HG03460 (cell line): ENCODE measurements around the gene PAX6.

Experiments
- ATAC-seq: cut with Tn5 transposase; IDR thresholded peaks from one replicate; pipeline ENCODE4 v1.9.1; 2021; ENCODE audit not compliant: unreplicated experiment

Gene PAX6

DNA sequence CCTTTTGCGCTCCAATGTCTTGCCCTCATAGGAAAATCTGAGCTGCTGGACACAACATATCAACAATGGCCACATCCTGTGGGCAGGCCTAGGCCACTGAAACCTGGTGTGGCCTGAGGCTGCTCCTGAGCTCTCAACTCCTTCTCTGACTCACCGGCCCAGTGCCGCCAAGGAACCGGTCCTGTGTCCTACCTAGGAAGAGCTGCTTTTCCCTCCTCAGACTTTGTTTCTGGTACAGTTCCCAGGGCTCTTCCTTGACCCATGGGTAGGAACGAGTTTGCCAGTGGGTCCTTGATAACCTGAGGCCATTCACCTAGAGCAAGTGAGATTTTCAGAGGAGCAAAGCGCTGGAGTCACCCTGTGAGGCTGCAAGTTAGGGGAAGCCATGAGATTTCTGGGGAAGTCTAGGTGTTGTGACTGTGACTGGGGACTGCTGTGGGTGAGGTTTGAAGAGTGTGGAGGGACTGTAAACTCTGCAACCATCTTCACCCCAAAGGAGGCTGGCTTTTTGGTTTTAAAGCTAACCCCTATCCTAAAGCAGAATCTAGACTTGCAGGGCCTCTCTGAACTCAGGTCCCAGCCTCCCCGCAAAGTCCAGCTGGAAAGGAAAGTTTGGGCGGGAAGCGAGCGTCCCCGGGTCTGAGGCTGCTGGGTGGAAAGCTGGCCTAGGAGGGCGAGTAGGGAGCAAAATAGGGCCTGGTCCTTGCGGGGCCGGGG is 12.0 kb upstream of the PAX6 start:
- no peak for ATAC-seq

DNA sequence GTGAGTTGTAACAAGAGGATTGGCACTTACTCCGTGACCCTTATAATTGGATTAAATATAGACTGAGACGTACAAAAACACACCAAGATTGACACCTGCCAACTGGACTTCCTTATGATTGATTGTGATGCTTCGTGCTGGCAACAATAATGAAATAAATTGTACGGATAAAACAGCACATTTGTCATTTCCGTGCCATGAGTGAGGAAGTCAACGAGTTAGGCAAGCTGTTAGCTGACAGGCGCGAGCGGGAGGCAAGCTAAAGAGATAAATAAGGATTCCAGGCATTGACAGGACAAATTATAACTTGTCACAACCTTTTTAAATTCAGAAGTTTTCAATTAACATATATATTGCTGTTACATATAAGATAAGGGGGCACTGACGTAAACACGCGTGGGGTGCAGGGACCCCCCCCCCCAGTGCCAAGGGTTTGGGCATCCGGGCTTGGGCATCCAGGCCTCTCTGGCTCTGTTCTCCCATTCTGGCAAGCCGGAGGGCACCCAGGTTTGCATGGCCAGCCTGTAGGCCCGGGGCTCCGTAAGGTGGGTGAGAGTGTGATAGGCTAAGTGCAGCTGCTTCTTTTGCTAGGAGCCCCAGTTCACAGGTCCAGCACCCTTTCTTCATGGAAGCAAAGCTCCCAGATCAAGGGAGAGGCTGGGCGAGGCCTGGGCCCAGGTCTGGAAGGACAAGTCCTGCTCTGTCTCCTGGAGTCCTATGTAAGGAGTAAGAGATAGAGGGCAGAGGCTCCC is 11.2 kb upstream of the PAX6 start:
- ATAC-seq = no peak

DNA sequence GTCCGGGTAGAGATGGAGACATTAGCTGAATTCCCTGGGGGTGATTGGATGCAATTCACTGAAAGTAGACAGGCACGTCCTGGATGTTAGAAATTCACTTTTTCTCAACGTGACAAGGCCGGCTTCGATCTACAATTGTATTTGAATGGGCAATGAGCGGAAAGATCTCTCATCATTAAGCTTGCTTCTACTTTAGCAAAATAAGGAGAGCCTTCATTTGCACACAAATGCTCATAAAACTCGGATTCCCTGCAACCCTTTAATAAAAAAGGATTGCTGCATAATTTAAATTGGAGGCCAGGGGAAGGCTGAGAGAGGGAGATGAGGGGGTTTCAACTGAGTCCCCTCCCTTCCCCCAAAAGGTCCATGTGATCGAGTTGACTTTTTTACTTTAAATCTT is 10.6 kb upstream of the PAX6 start:
- no peak for ATAC-seq

DNA sequence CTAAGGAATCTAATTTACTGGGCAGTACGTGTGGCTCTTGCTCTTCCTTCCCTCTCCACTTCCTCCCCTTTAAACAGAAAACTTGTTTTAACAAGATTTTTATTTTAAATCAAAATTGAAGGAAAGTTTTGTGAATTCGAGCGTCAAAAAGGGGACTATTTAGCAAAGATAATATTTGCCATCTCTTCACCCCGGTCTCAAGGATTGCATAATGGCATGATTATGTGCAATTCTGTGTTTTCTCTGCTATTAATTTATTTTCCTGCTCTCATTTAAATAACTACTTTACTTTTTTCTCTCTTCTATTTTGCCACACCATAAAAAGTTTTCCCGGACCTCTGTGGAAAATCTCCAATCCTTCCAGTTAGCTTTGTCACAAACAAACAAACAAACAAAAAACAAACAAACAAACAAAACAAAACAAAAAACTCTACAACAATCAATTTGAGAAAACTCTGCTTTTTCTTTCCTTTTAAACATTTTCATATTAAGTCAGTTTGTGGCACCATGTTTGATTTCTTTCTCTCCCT is 10.2 kb upstream of the PAX6 start:
- ATAC-seq = no peak

DNA sequence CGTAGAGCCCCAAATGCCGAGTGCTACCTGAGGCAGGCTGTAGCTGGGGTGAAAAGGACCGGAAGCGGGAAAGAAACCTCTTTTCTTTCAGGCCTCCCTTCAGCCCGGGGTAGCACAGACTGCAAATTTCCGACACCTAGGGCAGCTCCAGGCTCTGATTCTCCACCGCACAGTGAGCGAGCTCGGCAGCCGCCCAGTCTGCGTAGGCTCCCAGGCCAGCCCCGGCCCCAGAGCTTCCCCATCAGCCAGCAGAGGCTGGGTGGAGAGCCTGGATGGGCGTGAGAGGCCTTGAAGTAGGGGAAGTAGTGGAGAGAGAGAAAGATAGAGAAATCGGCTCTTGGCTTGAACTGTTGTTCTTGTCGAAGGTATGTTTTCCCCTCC is 9.3 kb upstream of the PAX6 start:
- no peak for ATAC-seq

DNA sequence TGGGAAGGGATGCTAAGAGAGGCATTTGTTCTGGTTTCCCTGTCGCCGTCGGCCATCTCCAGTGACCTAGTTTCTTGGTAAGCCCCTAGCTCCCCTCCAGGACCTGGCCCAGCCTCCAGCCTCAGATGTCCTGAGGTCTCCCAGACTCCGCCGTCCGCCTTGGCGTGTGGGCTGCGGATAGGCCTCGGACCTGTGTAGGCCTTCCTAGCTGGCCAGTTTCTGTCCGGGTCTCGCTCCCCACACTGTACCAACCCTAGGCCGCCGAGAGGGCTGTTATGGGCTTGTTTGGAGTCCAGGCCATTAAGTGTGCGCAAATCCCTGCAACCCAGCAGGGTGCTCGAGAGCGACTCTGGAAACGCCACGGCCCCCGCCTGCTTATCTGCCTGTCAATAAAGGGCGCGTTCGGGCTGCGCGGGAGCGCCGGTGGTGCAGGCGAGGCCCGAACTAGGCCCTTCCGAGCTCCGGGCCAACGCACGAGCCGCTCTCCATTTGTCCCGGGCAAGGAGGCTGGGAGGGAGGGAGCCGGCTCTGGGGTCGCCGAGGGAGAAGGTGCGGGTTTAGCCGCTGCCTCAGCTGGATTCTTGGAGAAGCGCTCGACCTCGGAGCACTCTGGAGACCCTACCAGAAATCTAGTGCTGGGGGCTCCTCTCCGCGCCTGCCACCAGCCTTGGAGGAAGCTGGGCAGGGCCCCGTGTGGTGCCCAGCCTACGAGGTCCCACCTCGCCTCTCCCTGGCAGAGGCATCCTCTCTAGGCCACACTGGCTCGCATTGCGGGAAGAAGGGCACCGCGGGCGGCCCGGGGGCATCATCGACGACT is 8.7 kb upstream of the PAX6 start:
- ATAC-seq = no peak

DNA sequence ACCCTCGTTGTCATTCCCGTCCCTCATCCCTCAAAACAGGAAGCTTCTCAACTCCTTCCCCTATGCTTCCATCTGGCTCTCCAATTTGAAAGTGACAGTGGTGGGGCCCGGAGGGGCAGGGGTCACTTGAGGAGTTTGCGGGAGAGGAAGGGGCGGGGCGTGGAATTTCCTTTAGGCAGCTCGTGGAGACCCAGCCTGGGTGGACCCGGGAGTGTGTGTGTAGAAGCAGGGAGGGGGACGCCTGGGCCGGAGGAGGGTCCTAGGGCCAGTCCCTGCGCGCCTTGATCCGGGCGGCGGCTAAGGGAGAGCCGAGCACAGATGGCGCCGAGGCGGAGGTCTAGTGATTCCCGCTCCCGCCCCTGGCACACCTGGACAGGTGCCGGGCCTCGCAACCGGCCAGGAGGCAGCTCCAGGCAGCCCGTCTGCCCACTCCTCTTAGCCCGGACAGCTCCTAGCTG is 7.8 kb upstream of the PAX6 start:
- no peak for ATAC-seq

DNA sequence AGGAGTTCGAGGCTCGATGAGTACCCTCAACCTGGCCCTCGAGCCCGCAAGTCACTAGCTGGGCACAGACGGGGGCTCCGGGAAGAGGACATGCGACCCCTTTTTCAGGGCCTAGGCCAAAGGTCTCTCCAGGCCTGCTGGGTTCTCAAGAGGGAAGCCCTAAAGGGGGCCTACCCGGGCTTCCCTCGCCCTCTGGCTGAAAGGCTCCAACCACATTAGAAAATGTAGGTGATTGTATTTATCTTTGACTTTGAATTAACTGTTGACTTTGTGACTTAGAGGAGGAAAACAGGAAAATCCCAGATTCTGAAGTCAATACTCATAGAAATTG is 7.3 kb upstream of the PAX6 start:
- no peak for ATAC-seq

DNA sequence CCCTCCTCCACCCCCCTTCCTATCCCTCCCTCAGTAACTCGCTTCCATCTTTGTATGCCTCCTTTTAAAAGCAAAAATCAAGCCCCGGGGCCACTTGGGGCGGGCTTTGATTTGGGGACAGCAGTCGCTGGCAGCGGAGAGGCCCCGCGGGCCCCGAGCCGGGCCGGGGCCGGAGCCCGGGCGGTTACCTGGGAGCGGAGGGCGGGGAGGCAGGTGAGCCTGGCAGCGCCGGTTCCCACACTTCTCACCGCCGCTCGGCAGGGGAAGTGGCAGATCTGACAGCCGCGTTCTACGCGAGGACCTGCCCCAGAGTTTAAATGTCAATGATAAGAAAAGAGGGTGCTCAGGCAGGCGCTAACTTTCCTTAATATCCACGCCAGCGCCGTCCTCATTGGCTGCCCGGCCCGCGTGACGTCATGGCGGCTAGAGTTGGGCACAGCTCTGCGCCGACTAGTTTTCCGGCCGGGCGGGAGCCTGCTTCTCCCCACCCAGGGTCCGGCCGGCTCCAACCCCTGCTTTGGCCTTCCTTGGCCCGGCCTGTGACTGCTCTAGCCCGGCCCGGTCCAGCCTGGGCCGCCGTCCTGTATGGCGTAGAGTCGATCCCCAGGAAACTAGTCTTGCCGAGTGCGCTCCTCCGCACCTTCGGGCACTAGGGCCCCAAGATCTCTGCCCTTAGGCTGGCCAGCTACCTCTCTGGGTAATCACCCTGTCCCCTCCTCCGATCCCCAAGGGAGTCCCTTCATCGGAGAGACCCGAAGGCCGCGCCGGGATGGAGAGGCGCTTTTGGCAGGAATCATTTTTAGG is 6.7 kb upstream of the PAX6 start:
- ATAC-seq = no peak

DNA sequence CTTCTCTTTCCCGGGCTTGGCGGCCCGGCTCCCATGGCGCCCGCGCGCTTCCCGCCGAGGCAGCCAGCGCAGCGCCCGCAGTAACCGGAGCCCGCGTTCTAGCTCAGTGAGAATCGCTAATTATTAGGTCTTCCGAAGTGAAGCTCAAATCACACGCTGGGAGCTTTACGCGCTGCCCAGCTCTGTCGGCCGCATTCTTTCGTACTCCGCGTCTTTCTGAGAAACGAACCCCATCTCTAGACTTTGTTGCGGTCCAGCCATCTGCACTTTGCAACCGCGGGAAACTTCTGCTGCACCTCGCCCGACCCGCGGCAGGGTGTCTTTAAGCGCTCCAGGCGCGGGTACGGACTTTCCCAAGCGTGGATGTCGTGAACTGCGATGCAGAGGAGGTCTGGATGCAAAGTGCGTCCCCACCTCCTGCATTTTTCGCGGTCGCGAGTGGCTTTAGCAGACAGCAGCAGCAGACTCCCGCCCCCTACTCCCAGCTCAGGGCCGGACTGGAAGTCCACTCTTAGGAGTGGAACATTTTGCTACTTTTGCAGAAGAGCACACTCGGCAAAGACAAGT is 6.0 kb upstream of the PAX6 start:
- ATAC-seq = no peak

DNA sequence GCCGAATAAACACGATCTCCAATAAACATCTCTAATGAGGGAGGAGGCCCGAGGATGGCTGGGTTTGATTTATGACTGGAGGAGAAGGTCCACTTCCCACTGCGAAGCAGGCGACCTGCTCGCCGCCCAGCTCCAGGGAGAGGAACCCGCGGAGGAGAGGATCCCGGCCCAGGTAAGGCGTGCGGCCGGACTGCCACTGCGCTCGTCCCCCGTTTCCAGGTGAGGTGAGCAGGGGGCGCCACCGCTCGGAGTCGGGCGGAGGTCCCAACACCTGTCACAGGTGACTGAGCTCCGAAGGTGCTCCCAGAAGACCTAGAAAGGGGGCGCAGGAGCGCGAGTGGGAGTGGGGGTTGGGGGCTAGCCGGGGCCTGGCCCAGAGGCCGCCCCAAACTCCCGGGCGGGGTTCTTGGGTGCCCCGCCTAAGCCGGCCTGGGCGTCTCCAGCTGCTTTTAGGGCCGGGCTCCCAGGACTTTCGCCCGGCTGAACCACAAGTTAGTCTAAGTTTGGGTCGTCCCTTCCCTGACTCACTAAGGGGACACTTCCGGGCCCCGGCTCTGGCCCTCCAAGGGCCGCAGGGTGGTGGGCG is 5.4 kb upstream of the PAX6 start:
- no peak for ATAC-seq

DNA sequence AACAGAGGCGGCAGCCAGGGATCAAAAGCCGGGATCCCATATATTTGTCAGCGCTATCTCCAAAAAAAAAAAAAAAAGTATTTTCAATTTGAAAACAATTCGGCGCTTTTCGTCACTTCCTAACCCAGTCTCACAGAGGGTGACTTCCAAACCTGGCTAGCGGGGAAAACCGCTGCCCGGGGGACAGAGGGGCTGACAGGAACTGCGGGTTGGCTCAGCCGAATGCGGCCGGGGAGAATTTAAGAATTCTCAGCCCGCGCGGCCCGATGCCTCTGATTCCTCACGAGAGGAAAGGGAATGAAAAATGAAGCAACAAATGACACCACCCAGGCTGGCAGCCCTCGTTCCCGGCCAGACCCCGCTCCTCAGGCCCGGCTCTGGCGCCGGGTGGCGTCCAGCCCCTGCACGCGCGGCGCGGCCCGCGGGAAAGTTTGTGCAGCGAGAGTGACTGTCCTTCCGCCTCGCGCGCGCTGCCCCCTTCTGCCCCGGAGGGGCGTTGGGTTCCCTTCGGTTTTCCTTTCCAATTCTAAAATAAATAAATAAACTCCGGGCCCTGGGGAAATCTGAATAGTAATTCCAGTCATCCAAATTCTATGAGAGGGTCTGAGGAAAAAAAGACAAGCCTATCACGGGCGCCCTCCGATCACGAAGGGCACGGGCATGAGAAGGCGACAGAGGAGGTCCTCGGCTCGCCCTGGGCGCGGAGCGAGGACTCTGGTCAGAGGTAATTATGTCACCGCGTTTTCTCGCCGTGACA is 4.8 kb upstream of the PAX6 start:
- no peak for ATAC-seq

DNA sequence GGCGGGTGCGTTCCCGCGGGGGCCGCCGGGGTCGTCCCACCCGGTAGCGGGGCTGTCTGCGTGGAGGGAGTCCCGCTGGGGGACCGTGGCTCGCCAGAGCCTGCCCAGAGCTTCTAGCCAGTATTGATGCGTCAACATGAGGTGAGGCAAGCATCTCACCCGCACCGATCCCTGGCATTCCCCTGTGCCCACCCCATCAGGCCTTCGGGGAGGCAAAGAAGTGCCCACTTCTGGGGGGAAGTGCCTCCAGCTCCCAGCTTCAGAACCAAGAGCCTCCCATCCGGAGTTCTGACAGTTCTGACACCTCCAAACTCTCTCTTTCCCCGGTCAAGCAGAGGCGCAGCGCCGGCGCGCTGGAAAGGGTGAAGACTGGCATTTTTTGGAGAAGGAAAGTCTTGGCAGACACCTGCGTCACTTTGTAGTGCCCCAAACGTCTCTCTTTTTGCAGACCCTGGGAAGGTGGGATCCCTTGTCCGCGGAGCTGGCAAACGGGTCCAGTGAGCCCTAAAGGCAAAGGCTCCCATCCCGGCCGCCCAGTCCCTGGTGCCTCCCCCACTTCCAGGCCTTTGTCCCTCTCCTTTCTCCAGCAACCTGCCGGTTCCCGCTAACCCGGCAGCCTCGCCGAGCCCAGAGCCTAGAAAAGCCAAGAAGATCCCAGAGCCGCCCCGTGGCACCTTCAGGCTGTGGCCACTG is 3.2 kb upstream of the PAX6 start:
- ATAC-seq = no peak

DNA sequence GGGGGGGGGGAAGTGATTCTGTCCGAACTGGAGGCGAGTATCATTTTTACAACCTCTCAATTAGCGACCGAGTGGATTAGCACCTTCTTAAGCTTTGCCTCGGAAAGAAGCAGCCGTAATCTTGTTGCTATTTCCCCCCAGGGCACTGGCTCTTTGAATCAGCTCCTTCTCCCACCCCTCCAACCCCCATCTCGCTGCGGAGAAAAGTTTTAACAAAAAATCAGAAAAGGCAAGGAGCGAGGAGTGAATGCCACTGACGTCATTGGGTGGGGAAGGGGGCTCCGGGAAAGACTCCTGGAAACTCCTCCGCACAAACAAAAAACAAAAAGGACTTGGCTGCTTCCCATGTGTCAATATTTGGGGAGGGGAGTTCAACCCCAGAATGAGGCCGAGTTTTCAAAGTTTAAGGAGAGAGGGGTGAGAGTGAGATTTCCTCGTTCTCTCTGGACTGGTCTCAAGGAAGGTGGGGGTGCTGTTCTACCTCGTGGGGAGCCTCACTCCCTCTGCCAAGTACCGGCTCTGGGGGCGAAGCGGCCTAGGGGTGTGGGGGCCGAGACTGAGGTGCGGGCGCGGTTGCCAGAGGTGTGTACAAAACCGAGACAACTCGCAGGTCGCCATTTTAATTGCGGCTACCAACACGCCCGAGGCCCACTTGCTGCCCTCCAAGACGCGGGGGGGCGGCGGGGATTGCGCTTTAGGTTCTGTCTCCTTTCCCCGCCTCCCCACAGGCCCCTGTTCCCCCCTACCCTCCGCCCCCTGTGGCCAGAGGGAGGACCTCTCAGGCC is 2.5 kb upstream of the PAX6 start:
- ATAC-seq = no peak

DNA sequence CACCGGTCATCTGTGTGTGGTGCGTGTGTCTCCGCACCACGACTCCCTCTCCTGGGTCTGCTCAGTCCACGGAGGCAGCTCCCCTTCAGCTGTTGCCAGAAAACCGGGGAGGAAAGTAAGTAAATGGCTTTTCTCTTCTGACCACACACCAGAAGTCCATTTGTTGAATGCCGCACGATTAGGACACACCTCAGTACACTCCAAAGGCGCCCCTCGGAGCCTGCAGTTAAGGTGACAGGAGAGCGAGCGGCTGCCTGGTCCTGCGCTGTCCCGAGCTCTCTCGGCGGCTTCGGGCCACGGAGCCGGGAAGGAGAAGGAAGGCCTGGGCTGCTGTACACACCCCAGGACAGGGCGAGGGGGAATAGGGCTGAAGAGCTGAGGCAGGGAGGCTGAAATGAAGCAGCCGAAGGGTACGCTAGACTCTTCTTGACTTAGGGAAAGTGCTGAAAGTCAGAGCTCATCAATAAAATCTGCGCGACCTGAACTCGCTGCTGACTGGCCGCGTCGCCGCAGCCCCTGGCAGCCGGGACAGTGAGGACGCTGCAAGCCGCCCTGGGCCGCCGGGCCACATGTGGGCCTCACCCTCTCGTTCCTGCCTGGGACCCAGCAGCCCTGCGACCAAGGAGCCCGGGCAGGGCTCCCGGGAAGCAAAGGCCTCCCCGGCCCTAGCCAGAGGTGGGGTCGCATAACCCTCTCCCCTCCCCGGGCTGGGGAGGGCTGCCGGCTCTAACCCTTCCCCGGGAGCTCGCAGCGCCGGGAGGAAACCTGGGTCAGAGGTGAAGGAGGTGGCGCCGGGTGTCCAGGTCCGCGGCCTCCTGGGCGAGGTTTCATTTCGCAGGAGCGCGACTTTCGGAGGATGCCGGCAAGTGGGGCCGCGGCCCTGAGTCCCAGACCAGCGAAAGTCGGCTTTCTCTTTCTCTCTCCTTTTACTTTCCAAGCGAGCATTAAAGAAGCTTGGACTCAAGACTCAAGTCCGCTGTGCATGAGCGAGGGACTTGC is 1.6 kb upstream of the PAX6 start:
- ATAC-seq = no peak

DNA sequence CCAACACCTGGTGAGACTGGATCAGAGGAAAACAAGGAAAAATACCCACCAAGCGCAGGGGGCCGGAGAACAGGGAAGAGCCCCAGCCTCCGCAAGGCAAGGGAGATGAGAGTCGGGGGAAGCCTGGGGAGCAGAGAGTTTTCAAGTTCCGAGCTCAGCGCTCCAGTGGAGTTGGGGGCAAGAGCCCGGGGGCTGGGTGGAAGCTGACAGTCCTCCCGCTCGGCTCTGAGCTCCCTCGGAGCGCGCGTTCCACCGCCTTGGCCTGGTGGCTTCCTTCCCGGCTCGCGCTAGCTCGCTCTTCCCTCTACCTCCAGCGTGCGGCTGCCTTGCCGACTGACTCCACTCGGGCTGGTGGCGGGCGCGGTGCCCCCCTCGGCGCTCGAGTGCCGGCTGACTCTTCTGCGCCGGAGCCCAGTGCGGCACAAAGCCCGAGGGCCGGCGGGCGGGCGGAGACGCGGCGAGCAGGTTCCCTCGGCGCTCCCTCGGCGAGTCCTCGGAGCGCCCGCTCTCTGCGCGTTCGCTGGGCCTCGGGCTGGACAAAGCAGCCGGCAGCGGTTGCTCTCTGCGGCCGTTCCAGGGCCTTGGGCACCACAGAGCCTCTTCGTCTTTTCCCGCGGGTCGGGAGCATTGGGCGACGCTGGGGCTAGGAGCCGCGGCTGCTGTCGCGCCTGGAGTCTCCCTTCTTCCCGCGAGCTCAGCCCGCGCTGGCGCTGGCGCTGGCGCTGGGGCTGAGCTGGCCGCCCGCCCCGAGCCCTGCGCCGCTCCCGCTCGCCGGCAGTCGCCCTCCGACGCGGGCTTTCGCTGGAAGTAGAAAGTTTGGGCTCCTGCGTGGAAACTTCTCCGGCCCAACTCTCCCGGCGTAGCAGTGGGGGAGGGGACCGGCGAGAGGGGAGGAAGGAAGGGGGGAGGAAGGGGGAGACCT is 1.0 kb downstream of the PAX6 start:
- no peak for ATAC-seq
